Measurements from ENCODE around the gene ZFP36L1.

DNA sequence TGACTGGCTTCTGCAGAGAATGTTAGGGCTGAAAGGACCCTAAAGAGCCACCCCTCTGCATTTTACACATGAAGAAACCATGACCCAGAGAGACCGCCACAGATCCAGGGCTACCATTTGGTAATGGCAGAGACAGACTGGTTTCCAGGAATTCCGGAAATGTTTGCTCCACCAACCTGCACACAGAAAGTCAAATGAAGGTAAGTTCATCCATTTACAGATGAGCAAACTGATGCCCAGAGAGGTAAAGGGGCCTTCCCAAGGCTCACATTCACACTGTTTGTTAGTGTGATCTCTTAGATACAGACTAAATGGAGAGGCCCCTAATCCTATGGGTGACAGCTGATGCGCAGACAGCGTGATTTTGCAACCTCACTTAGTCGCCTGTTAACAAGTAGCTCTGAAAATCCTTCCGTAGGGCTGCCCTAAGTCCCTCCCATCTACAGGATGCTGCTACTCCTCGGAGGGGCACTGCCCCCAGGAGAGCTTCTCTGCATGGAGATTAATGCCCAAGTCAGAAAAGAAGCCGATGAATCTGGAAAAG is 33.8 kb downstream of the ZFP36L1 start:
- TF ChIP-seq CTCF (IDR thresholded peaks at IDR 0.05) = no peak
- no peak for TF ChIP-seq POLR2A (IDR thresholded peaks at IDR 0.05)

Measured in Peyer's patch (tissue), 4 donors.